Astrocyte (in vitro differentiated cells and primary cell): ENCODE results near the gene PCCA.

ENCODE experiments used
- EZH2 ChIP-seq: IDR thresholded peaks from 2 replicates; pipeline ENCODE4 v1.6.1; 2012; ENCODE audit warnings: mild to moderate bottlenecking, low read length, inconsistent platforms; ENCODE audit not compliant: insufficient read depth
- TF ChIP-seq, protein P1 (sequence below): IDR thresholded peaks from 2 replicates; pipeline ENCODE4 v1.5.1; 2011; ENCODE audit warnings: low read depth, mild to moderate bottlenecking, inconsistent platforms, low read length, moderate library complexity; ENCODE audit not compliant: insufficient read depth

DNA sequence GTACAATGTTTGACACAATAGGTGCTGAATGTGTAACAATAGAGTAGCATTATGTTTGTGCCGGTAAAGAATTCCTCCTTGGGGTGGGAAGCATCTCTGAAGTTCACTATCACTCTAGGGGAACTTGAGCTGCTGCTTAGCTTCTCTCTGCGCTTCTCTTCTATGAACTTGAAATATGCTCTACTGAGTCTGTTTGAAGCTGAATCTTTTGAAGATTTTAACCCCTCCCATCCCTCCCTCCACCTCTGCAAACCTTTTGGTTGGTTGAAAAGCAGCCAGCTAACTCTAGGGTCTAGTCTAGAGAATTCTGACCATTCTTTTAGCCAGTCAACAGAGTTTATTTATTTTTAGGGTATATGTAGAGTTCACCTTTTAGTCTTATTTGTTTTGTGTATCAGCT, 2.5 kb downstream of the PCCA start:
- TF ChIP-seq, protein P1, sequence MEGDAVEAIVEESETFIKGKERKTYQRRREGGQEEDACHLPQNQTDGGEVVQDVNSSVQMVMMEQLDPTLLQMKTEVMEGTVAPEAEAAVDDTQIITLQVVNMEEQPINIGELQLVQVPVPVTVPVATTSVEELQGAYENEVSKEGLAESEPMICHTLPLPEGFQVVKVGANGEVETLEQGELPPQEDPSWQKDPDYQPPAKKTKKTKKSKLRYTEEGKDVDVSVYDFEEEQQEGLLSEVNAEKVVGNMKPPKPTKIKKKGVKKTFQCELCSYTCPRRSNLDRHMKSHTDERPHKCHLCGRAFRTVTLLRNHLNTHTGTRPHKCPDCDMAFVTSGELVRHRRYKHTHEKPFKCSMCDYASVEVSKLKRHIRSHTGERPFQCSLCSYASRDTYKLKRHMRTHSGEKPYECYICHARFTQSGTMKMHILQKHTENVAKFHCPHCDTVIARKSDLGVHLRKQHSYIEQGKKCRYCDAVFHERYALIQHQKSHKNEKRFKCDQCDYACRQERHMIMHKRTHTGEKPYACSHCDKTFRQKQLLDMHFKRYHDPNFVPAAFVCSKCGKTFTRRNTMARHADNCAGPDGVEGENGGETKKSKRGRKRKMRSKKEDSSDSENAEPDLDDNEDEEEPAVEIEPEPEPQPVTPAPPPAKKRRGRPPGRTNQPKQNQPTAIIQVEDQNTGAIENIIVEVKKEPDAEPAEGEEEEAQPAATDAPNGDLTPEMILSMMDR = no peak
- no peak for TF ChIP-seq EZH2
